ENCODE results near the gene KIF3A. TPM values are rescaled to one million over a fixed set of nuclear protein-coding genes. Genes with fewer than 3 reads are reported as not detected.

The KIF3A gene
- polyA plus RNA-seq, 3 donors, result 19.7 to 35.9 (median 23.5) TPM

DNA sequence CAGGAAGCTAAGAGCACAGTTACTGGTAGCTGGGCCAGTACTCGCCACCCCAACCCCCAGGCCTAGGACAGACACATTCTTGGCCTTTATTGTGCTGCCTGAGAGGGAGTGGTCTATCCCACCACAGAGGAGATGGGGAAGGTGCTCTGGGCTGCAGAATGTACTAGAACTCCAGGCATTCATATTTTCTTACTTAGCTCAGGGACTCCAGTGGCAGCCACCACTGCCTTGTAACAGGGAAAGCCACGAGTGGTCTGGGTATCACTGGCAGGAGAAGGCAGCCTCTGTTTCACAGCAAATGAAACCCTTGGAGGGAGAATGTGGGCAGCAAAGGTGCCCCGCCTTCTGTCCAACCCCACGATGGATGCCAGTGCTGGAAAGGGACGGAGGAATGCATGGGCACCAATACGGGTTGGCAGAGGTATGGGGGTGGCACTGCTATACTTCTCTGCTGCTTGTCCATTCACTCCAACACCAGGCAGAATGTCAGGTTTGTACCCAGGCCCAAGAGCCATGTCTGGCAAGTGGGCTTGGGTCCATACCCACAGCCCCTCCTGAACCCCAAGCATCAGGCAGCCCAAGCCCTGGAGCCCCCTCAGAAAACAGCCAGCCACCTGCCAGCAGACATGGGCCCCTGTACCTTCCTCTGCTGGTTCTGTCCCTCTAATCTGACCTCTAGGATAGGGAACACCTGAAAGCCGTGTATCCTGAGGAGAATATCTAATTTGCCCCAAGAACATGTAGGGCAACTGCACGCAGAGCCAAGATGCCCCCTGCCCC is 35.1 kb upstream of the KIF3A start:
- DNase-seq, result no peak

DNA sequence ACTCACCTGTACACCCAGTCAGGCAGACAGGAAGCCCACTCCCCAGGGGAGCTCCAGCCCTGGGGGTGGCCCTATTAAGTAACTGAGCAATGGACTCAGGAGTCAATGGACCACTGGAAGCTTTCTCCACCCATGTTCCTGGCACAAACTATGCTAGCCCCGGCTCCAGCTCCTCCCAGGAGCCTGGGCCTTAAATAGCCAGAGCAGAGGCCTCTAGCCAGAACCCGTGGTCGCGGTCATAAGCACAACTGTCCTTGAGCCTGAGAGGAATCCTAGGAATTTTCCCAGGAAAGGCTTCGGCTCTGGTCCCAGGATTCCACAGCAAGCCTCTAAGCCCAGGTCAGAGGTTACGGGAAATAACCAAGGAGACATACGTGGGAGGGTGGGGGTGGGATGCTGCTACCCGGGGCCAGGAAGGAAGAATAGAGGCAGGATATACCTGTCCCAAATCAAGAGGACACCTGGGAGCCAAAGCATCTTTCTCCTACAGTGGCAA is 34.2 kb upstream of the KIF3A start:
- no peak for DNase-seq

DNA sequence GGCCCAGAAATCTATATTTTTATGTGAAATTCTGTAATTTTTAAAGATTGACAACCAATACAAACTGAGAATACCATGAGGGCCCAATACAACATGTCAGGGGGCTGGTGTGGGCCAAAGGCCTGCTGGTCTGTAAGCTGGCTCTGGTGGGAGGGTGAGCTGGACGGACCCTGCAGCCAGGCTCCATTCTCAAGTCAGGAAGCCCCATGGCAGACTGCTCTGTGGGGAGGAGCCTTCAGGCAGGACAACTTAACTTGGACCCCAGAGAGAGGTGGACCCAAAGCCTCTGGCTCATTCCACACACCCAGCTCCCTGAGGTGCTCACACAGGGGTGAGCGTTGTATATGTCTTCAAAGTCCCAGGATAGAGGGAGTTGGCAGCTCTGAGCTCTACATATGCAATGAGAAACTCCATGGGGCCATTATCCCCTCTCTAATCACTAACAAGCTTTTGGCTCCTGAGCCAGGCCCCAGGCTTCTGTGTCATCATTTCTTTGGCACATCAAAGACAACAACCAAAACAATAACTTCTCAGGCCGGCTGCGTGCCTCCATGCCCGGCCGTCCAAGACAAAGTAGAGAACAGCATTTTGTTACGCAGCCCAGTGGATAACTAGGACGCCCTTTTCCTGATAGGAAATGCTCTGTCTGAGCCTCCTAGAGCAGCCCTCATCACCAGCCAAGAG is 33.3 kb upstream of the KIF3A start:
- DNase-seq, result no peak

- no peak for DNase-seq
Measured at GRCh38 chr5:132768485-132768868, 31.1 kb upstream of the KIF3A start.

DNA sequence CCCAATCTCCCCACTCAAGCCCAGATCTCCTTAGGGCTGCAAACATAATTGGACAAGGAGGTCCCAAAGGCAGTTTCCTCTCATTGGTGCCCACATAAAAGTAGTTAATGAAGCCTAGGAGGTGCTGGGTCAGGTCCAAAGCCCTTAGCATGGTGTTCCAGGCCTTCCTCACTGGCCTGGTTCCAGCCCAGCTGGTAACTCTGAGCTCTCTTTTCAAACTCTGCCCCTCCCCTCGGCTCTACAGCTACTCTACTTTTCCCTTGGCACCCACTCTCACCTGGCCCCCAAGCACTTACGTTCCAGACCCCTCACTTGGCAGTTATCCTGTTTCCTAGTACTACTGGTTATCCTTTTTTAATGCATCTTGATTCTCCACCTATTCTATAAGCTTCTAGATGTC is 29.8 kb upstream of the KIF3A start:
- DNase-seq, result no peak

GRCh38 chr5:132766806-132767055 is 29.4 kb upstream of the KIF3A start:
- no peak for DNase-seq

DNA sequence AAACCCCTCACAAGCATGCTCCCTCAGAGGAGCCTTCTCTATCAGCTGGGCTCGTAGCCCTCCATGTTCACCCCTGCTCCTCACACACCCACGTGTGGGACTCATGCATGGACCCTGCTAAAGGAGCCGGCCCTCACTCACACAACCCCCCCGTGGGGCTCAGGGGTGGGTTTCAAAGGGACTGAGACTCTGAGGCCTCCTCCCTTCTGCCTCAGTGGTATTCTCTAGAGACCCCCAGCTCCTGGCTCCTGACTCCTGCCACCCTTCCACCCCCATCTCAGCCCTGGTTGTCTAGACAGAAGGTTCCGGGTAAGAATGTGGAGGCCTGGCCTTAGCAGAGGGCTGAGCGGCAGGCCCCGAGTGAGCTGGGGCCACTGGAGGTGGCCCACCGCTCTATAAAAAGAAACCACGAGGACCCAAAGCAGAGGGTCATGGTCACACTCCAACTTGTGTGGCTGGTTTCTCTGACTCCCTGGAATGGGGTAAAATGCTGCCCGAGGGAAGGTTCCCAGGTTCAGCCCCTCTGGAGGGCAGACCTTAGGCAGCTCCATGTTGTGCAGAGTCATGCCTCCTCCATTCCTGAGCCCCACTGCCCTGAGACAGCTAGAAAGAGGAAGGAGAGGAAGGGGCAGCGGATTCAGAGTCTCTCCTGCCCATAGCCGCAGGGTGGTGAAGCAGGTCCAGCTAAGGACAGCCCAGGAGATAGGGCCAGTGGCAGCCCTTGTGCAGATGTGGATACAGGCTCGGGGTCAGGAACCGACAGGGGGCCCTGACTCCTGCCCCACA is 28.9 kb upstream of the KIF3A start:
- no peak for DNase-seq

DNA sequence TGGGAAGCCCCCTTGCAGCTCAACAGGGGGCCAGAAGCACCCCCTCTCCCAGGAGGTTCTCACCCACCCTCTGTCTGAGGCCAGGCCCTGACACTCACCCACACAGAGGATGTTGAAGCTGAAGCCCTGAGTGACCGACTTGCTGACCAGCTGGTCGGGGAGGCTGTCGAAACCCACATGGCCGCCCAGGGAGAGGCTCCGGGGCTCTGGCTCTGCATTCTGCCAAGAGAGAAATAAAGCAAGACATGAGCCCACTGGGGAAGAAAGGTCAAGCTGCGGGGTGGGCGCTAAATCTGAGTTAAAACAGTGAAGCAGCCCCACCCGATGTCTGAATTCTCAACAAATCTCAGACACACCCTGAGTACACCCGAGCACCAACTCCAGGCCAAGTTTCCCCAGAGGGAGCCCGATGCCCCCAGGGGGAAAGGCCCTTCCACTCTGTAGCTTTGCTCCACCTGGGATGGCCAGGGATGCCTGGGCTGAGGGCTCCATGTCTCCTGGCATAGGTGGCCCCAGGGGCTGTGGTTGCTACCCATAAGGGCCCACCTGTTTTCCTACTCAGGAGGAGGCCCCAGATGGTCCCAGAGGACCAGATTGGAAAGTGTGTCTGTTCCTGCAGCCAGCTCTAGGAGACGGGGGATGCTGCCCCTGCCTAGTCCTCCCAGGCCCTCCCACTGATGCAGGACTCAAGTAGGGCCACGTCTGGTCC is 28.1 kb upstream of the KIF3A start:
- no peak for DNase-seq

GRCh38 chr5:132764671-132765238 is 27.4 kb upstream of the KIF3A start:
- DNase-seq, result no peak

GRCh38 chr5:132764051-132764450 is 26.7 kb upstream of the KIF3A start:
- no peak for DNase-seq

GRCh38 chr5:132763181-132764036 is 26.1 kb upstream of the KIF3A start:
- no peak for DNase-seq

- DNase-seq, result no peak
Measured at GRCh38 chr5:132762246-132763000, 25.1 kb upstream of the KIF3A start.

- DNase-seq, result no peak
Measured at GRCh38 chr5:132761321-132762240, 24.2 kb upstream of the KIF3A start.

DNA sequence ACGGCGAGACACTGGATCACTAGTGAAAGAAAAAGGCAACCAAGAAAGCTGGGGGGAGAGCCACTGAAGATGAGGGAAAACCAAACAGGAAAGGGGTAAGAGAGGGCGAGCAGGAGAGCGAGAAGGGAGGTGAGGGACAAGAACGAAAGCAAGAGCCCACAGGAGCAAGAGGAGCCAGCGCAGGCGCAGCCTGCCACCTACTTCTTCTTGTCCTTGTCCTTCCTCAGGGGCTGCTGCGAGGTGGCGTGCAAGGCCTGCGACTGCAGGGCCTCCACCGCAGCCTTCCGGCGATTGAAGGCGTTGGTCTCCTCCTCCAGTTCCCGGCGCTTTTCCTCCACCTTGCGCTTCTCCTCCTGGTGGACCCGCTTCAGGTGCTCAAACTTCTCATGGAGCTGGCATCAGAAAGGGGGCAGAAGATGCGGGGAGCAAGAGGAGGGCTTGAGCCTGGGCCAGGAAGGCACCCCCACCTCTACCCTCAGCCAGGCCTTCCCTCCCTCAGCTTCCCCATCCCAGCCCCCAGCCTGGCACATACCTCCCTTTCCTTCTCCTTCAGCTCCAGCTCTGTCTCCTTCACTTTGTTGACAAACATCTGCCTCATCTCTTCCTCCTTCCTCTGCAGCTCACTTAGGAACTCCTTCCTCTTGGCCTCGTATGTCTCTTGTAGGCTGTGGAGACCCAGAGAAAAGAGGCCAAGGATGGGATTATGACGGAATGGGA is 23.4 kb upstream of the KIF3A start:
- no peak for DNase-seq

- no peak for DNase-seq
Measured at GRCh38 chr5:132760049-132760420, 22.7 kb upstream of the KIF3A start.

- DNase-seq, result no peak
Measured at GRCh38 chr5:132759114-132760048, 22.0 kb upstream of the KIF3A start.

GRCh38 chr5:132758451-132758850 is 21.1 kb upstream of the KIF3A start:
- no peak for DNase-seq

Measured in renal pelvis (tissue), 4 donors.